Common myeloid progenitor, CD34-positive (primary cell): ENCODE results near the gene PTPN1.
"Not testable (repeated sequence)": the region's sequence is repeated elsewhere in the genome, so short reads cannot be mapped to it uniquely, and the experiment has no call there.

Source experiments
- CTCF ChIA-PET: fragments of 350-600 bp; sonication (Branson Sonifier 250); formaldehyde crosslinking; loops from one replicate; lab custom pipeline; 2021; ENCODE audit warnings: antibody characterized with exemption; lab: Charles Lee
- POLR2A ChIA-PET: fragments of 350-600 bp; sonication (Branson Sonifier 250); formaldehyde crosslinking; loops from one replicate; lab custom pipeline; 2021; ENCODE audit warnings: antibody characterized with exemption; lab: Charles Lee
- DNase-seq, 3 donors: peaks; one replicate each; pipeline versions ENCODE4 v3.0.0 to v3.0.0-alpha.2; 2013
- H3K27ac ChIP-seq, 2 experiments: 1 replicate in 1 of 2; 2 replicates in 1 of 2; pipeline ENCODE4 v1.7.0; 2013; ENCODE audit warnings: inconsistent platforms in 2 of 2, low read length in 2 of 2, mild to moderate bottlenecking in 2 of 2, low read depth in 1 of 2, moderate library complexity in 1 of 2; ENCODE audit not compliant: severe bottlenecking in 2 of 2, insufficient read depth in 1 of 2, poor library complexity in 1 of 2
- H3K27me3 ChIP-seq, 5 experiments: replicated peaks in 2 of 5; 1 replicate in 3 of 5; 2 replicates in 2 of 5; pipeline versions ENCODE4 v1.6.1 to v1.7.0; 2013; ENCODE audit warnings: low read length in 4 of 5, mild to moderate bottlenecking in 2 of 5, moderate library complexity in 2 of 5, inconsistent platforms in 1 of 5; ENCODE audit not compliant: insufficient read depth in 5 of 5, control insufficient read depth in 4 of 5
- H3K36me3 ChIP-seq, 4 experiments: 1 replicate in 2 of 4; 2 replicates in 2 of 4; pipeline versions ENCODE4 v1.6.1 to v1.7.0; 2013; ENCODE audit warnings: low read length in 3 of 4, control low read depth in 1 of 4, mild to moderate bottlenecking in 1 of 4; ENCODE audit not compliant: control insufficient read depth in 4 of 4, insufficient read depth in 4 of 4
- H3K4me1 ChIP-seq, 4 experiments: 1 replicate in 3 of 4; 2 replicates in 1 of 4; pipeline versions ENCODE4 v1.6.1 to v1.7.1; 2013; ENCODE audit warnings: low read length in 3 of 4, mild to moderate bottlenecking in 3 of 4, control low read depth in 1 of 4, inconsistent platforms in 1 of 4, moderate library complexity in 1 of 4; ENCODE audit not compliant: control insufficient read depth in 4 of 4, insufficient read depth in 4 of 4; ENCODE audit errors: control extremely low read depth in 1 of 4
- H3K4me3 ChIP-seq, 7 experiments: 1 replicate in 4 of 7; 2 replicates in 3 of 7; pipeline versions ENCODE4 v1.5.1 to v1.7.0; 2013; ENCODE audit warnings: mild to moderate bottlenecking in 7 of 7, low read length in 6 of 7, moderate library complexity in 6 of 7, inconsistent platforms in 2 of 7, low read depth in 2 of 7, control low read depth in 1 of 7; ENCODE audit not compliant: insufficient read depth in 4 of 7, control insufficient read depth in 1 of 7; ENCODE audit errors: extremely low read depth in 1 of 7
- H3K9me3 ChIP-seq, 5 experiments: 1 replicate in 4 of 5; 2 replicates in 1 of 5; pipeline versions ENCODE4 v1.6.1 to v1.7.1; 2013; ENCODE audit warnings: low read length in 4 of 5, mild to moderate bottlenecking in 2 of 5, inconsistent platforms in 1 of 5, low read depth in 1 of 5, moderate library complexity in 1 of 5; ENCODE audit not compliant: control insufficient read depth in 4 of 5, insufficient read depth in 2 of 5; ENCODE audit errors: control extremely low read depth in 1 of 5
- WGBS: methylation state at CpG from one replicate; pipeline ENCODE4 v1.1.5; 2013; ENCODE audit not compliant: insufficient coverage; 5-methylcytosine and 5-hydroxymethylcytosine counted together

Gene PTPN1

GRCh38 chr20:50536333-50536732 is 26.1 kb downstream of the PTPN1 start:
- Histone ChIP-seq H3K27me3 (no peaks in the 10 kb centered on the region), H3K4me1 (peaks cover 20 to 66% (median 30%) of the 10 kb centered on the region in 4 experiments), H3K4me3 (no peak overlapping the region), H3K36me3 (peaks cover 0 to 8% (median 2%) of the 10 kb centered on the region in 4 experiments), H3K27ac (no peak overlapping the region), H3K9me3 (no peaks in the 10 kb centered on the region)
- WGBS, result 70% methylated on average over 2 of the region's 4 CpGs
- CTCF ChIA-PET, result interaction anchor here (55.4 kb wide), 1 partner anchor 24 kb away, joined by 906 read pairs; the partner anchor contains the start of gene PTPN1
- POLR2A ChIA-PET, result no interaction called here
- DNase-seq, result no peak

- Histone ChIP-seq H3K27ac (peak overlapping the region in 1 of 2 experiments; percentile 22), H3K36me3 (peaks cover 0 to 8% (median 2%) of the 10 kb centered on the region in 4 experiments), H3K4me3 (peak overlapping the region in 1 of 7 experiments; percentile 13), H3K9me3 (no peaks in the 10 kb centered on the region), H3K4me1 (peaks cover 30 to 70% (median 40%) of the 10 kb centered on the region in 4 experiments), H3K27me3 (no peaks in the 10 kb centered on the region)
- POLR2A ChIA-PET, result interaction anchor here (0.6 to 1.2 kb wide), 2 partner anchors 26 to 60 kb away, joined by 3 read pairs; no protein-coding TSS in a partner anchor
- 100% methylated on average over 3 of the region's 7 CpGs for WGBS
- DNase-seq, result no peak
- CTCF ChIA-PET, result interaction anchor here (1.1 to 55.4 kb wide), 2 partner anchors 21 to 25 kb away, joined by 3 to 906 read pairs; partner anchors contain the start of gene PTPN1
These were observed 27.5 kb downstream of the PTPN1 start for GRCh38 chr20:50537546-50538201.

GRCh38 chr20:50538276-50538675 is 28.1 kb downstream of the PTPN1 start:
- peaks cover 0 to 8% (median 2%) of the 10 kb centered on the region in 4 experiments for H3K36me3 ChIP-seq
- DNase-seq, result no peak
- peaks cover 30 to 74% (median 45%) of the 10 kb centered on the region in 4 experiments for H3K4me1 ChIP-seq
- WGBS, result 45% methylated on average over 2 of the region's 4 CpGs
- no peaks in the 10 kb centered on the region for H3K27me3 ChIP-seq
- ChIA-PET POLR2A (interaction anchor here (0.6 to 1.2 kb wide), 2 partner anchors 26 to 60 kb away, joined by 3 read pairs; no protein-coding TSS in a partner anchor), CTCF (interaction anchor here (1.1 to 55.4 kb wide), 2 partner anchors 20 to 26 kb away, joined by 3 to 906 read pairs; partner anchors contain the start of gene PTPN1)
- peak overlapping the region in 1 of 7 experiments; percentile 13 for H3K4me3 ChIP-seq
- H3K9me3 ChIP-seq, result no peaks in the 10 kb centered on the region
- H3K27ac ChIP-seq, result no peak overlapping the region

GRCh38 chr20:50539798-50540197 is 29.6 kb downstream of the PTPN1 start:
- ChIA-PET POLR2A (interaction anchor here (0.7 kb wide), 1 partner anchor 412 kb away, joined by 3 read pairs; no protein-coding TSS in a partner anchor), CTCF (interaction anchor here (1.1 to 55.4 kb wide), 2 partner anchors 27 to 35 kb away, joined by 5 to 906 read pairs; partner anchors contain the start of gene PTPN1)
- no CpG with 5 or more reads among the region's 8 CpGs for WGBS

GRCh38 chr20:50540620-50541605 is 30.7 kb downstream of the PTPN1 start:
- no peaks in the 10 kb centered on the region for H3K27me3 ChIP-seq
- no peaks in the 10 kb centered on the region for H3K9me3 ChIP-seq
- H3K36me3 ChIP-seq, result no peaks in the 10 kb centered on the region
- peak overlapping the region in 1 of 2 experiments; percentile 44 for H3K27ac ChIP-seq
- WGBS, result 35% methylated on average over 9 of the region's 14 CpGs
- ChIA-PET CTCF (interaction anchor here (1.1 to 55.4 kb wide), 6 partner anchors 17 to 76 kb away, joined by 3 to 906 read pairs (median 5); partner anchors contain the start of gene PTPN1), POLR2A (interaction anchor here (0.5 to 1.3 kb wide), 2 partner anchors 11 to 32 kb away, joined by 3 read pairs; no protein-coding TSS in a partner anchor)
- DNase-seq, result no peak
- H3K4me1 ChIP-seq, result peaks cover 48 to 81% (median 64%) of the 10 kb centered on the region in 4 experiments
- H3K4me3 ChIP-seq, result peak overlapping the region in 4 of 7 experiments; percentile 21 to 47 (median 38)

More at GRCh38 chr20:50539798-50540197, 29.6 kb downstream of the PTPN1 start:
- not testable (repeated sequence) for DNase-seq, H3K9me3 ChIP-seq, H3K4me3 ChIP-seq, H3K27me3 ChIP-seq, H3K27ac ChIP-seq, H3K36me3 ChIP-seq
- H3K4me1 ChIP-seq, result peaks cover 41 to 76% (median 55%) of the 10 kb centered on the region in 4 experiments

GRCh38 chr20:50541606-50542041 is 31.4 kb downstream of the PTPN1 start:
- Histone ChIP-seq H3K9me3 (no peaks in the 10 kb centered on the region), H3K4me1 (peaks cover 54 to 88% (median 70%) of the 10 kb centered on the region in 4 experiments), H3K36me3 (no peaks in the 10 kb centered on the region), H3K27me3 (no peaks in the 10 kb centered on the region), H3K4me3 (peak overlapping the region in 5 of 7 experiments; percentile 21 to 47 (median 38)), H3K27ac (peak overlapping the region in 1 of 2 experiments; percentile 44)
- POLR2A ChIA-PET, result interaction anchor here (0.5 to 1.3 kb wide), 3 partner anchors 11 to 208 kb away, joined by 3 to 8 read pairs (median 3); no protein-coding TSS in a partner anchor
- 0% methylated on average over 5 of the region's 5 CpGs for WGBS
- peak; percentile 70 to 99 (median 98) for DNase-seq
- CTCF ChIA-PET, result interaction anchor here (1.2 to 55.4 kb wide), 5 partner anchors 17 to 77 kb away, joined by 3 to 906 read pairs (median 5); partner anchors contain the start of gene PTPN1
